SK-N-MC (cell line): Measurements from ENCODE around the gene NCKAP5.

Experiments used
- DNase-seq: peaks from one replicate; pipeline ENCODE4 v3.0.0-alpha.2; 2011; ENCODE audit warnings: low read depth, low spot score
- H3K27ac ChIP-seq: fragments of 200-600 bp; sonication (generic); 2 replicates; pipeline ENCODE4 v1.5.1; 2016; ENCODE audit warnings: mixed run types
- H3K36me3 ChIP-seq: fragments of 200-600 bp; sonication (generic); 2 replicates; pipeline ENCODE4 v1.6.1; 2017; ENCODE audit warnings: antibody characterized with exemption, low read length, mixed read lengths; ENCODE audit not compliant: insufficient read depth
- H3K4me3 ChIP-seq: fragments of 200-600 bp; sonication (generic); 2 replicates; pipeline ENCODE4 v1.5.1; 2016
- H3K9ac ChIP-seq: fragments of 200-600 bp; sonication (generic); 2 replicates; pipeline ENCODE4 v1.8.0; 2017; ENCODE audit warnings: mixed run types, mixed read lengths; ENCODE audit not compliant: insufficient read length
- H3K9me3 ChIP-seq: fragments of 200-600 bp; sonication (generic); 2 replicates; pipeline ENCODE4 v1.6.1; 2017; ENCODE audit warnings: low read depth, mild to moderate bottlenecking, antibody characterized with exemption, low read length, moderate library complexity, mixed read lengths
- EZH2 ChIP-seq: fragments of 200-600 bp; sonication (generic); IDR thresholded peaks from one replicate; pipeline ENCODE4 v1.6.1; 2017; ENCODE audit warnings: antibody characterized with exemption
- FOXP2 ChIP-seq: optimal IDR thresholded peaks from 2 replicates; pipeline ENCODE3; 2011; ENCODE audit warnings: mild to moderate bottlenecking, moderate library complexity; ENCODE audit not compliant: insufficient read depth; ENCODE audit errors: extremely low read length, control extremely low read depth
- POLR2AphosphoS5 ChIP-seq: IDR thresholded peaks from 2 replicates; pipeline ENCODE4 v1.6.1; 2012; ENCODE audit warnings: mild to moderate bottlenecking, low read depth, low read length, borderline replicate concordance

Gene NCKAP5

GRCh38 chr2:133380991-133381390 is 187.3 kb downstream of the NCKAP5 start:
- H3K9me3 ChIP-seq: no peaks in the 10 kb centered on the region
- TF ChIP-seq EZH2 (no peak), POLR2AphosphoS5 (no peak), FOXP2 (no peak)
- no peak overlapping the region for H3K9ac ChIP-seq
- no peak overlapping the region for H3K27ac ChIP-seq
- H3K36me3 ChIP-seq: no peaks in the 10 kb centered on the region
- no peak for DNase-seq
- H3K4me3 ChIP-seq: no peak overlapping the region

- no peak for DNase-seq
- H3K36me3 ChIP-seq: no peaks in the 10 kb centered on the region
- H3K9ac ChIP-seq: no peak overlapping the region
- no peak overlapping the region for H3K4me3 ChIP-seq
- H3K9me3 ChIP-seq: no peaks in the 10 kb centered on the region
- TF ChIP-seq POLR2AphosphoS5 (no peak), FOXP2 (no peak), EZH2 (no peak)
- no peak overlapping the region for H3K27ac ChIP-seq
These were observed 189.2 kb downstream of the NCKAP5 start for GRCh38 chr2:133378928-133379549.

GRCh38 chr2:133378386-133378785 is 189.9 kb downstream of the NCKAP5 start:
- no peaks in the 10 kb centered on the region for H3K9me3 ChIP-seq
- H3K36me3 ChIP-seq: no peaks in the 10 kb centered on the region
- no peak overlapping the region for H3K27ac ChIP-seq
- no peak for DNase-seq
- no peak overlapping the region for H3K4me3 ChIP-seq
- TF ChIP-seq POLR2AphosphoS5 (no peak), FOXP2 (no peak), EZH2 (no peak)
- no peak overlapping the region for H3K9ac ChIP-seq

- H3K4me3 ChIP-seq: no peak overlapping the region
- no peaks in the 10 kb centered on the region for H3K9me3 ChIP-seq
- no peaks in the 10 kb centered on the region for H3K36me3 ChIP-seq
- H3K27ac ChIP-seq: peak overlapping the region; percentile 22; the same call in 1 of the 2 replicates
- TF ChIP-seq POLR2AphosphoS5 (no peak), EZH2 (no peak), FOXP2 (no peak)
- DNase-seq: no peak
- no peak overlapping the region for H3K9ac ChIP-seq
These were observed 190.7 kb downstream of the NCKAP5 start for GRCh38 chr2:133377599-133377998.

GRCh38 chr2:133377021-133377481 is 191.2 kb downstream of the NCKAP5 start:
- no peak overlapping the region for H3K4me3 ChIP-seq
- no peak for TF ChIP-seq EZH2
- no peak for TF ChIP-seq POLR2AphosphoS5
- TF ChIP-seq FOXP2: no peak
- DNase-seq: no peak
- no peaks in the 10 kb centered on the region for H3K36me3 ChIP-seq
- H3K9ac ChIP-seq: no peak overlapping the region
- H3K9me3 ChIP-seq: no peaks in the 10 kb centered on the region
- H3K27ac ChIP-seq: peak overlapping the region; percentile 22; the same call in 1 of the 2 replicates

GRCh38 chr2:133374781-133375180 is 193.5 kb downstream of the NCKAP5 start:
- Histone ChIP-seq H3K36me3 (no peaks in the 10 kb centered on the region), H3K9me3 (no peaks in the 10 kb centered on the region), H3K4me3 (no peak overlapping the region), H3K27ac (no peak overlapping the region), H3K9ac (no peak overlapping the region)
- no peak for DNase-seq
- TF ChIP-seq POLR2AphosphoS5 (no peak), FOXP2 (no peak), EZH2 (no peak)

- no peak for DNase-seq
- Histone ChIP-seq H3K36me3 (no peaks in the 10 kb centered on the region), H3K27ac (no peak overlapping the region), H3K9me3 (no peaks in the 10 kb centered on the region), H3K4me3 (no peak overlapping the region), H3K9ac (no peak overlapping the region)
- no peak for TF ChIP-seq EZH2
- TF ChIP-seq POLR2AphosphoS5: no peak
- TF ChIP-seq FOXP2: no peak
These were observed 197.0 kb downstream of the NCKAP5 start for GRCh38 chr2:133371286-133371685.

GRCh38 chr2:133369901-133370658 is 198.2 kb downstream of the NCKAP5 start:
- Histone ChIP-seq H3K4me3 (no peak overlapping the region), H3K9me3 (no peaks in the 10 kb centered on the region), H3K36me3 (no peaks in the 10 kb centered on the region), H3K27ac (no peak overlapping the region), H3K9ac (no peak overlapping the region)
- TF ChIP-seq EZH2 (no peak), FOXP2 (no peak), POLR2AphosphoS5 (no peak)
- DNase-seq: no peak

GRCh38 chr2:133365117-133365516 is 203.1 kb downstream of the NCKAP5 start:
- Histone ChIP-seq H3K9me3 (no peaks in the 10 kb centered on the region), H3K4me3 (no peak overlapping the region), H3K36me3 (no peaks in the 10 kb centered on the region), H3K27ac (no peak overlapping the region), H3K9ac (no peak overlapping the region)
- TF ChIP-seq EZH2 (no peak), FOXP2 (no peak), POLR2AphosphoS5 (no peak)
- no peak for DNase-seq
